Erythroblast (primary cell): ENCODE results near the gene LHX6.

Experiments
- GATA1 ChIP-seq: IDR thresholded peaks from 2 replicates; pipeline ENCODE4 v1.6.1; 2011; ENCODE audit warnings: low read depth, mild to moderate bottlenecking, control low read depth, low read length, moderate library complexity
- POLR2A ChIP-seq: IDR thresholded peaks from 2 replicates; pipeline ENCODE4 v1.6.1; 2011; ENCODE audit warnings: mild to moderate bottlenecking, low read length

DNA sequence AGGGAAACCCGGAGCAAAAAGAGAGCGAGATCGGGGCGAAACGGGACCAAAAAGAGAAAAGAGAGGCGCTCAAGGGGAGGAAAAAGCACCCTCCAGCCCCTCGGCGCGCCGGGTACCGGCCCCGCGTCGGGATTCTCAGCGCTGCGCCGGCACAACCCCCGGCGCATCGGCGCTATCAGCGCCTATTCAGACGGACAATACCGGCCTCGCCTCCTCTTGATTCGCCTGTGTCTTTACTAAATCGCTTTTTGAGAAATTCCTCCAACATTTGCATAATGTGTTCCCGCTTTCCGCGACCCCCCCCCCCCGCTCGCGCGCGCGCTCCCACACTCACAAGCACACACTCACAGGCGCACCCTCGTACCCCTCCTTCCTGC is 578 bp downstream of the LHX6 start:
- TF ChIP-seq POLR2A (no peak), GATA1 (no peak)
